Posterior vena cava (tissue), 2 donors: ENCODE data around the gene BDKRB2. TPM values are rescaled to one million over a fixed set of nuclear protein-coding genes. Genes with fewer than 3 reads are reported as not detected.

ENCODE experiments used
- DNase-seq: peaks from one replicate; pipeline ENCODE4 v3.0.0-alpha.2; 2020; ENCODE audit warnings: low spot score
- intact Hi-C, 2 donors: fragments of 100-400 bp; cut with DNase I; formaldehyde crosslinking; loops; one replicate each; pipeline versions ENCODE4 v1.14.1 to v1.14.2; 2022 to 2023
- total RNA-seq, 2 donors: library from RNA; stranded (reverse); fragmentation: NEBNext Ultra II Directional; extraction: Animal tissue kit (Norgen Biotek cat#: 25700); gene quantifications; one replicate each; pipeline ENCODE4 v1.2.1, GENCODE V29; 2021
- donor health status: DM: yes; HTN: yes; CAD: no.
- donor health status: DM: yes; HTN: yes; CAD: no.

The BDKRB2 gene
- total RNA-seq, 2 donors from 2014 or later, result 4.6 to 10.3 TPM

DNA sequence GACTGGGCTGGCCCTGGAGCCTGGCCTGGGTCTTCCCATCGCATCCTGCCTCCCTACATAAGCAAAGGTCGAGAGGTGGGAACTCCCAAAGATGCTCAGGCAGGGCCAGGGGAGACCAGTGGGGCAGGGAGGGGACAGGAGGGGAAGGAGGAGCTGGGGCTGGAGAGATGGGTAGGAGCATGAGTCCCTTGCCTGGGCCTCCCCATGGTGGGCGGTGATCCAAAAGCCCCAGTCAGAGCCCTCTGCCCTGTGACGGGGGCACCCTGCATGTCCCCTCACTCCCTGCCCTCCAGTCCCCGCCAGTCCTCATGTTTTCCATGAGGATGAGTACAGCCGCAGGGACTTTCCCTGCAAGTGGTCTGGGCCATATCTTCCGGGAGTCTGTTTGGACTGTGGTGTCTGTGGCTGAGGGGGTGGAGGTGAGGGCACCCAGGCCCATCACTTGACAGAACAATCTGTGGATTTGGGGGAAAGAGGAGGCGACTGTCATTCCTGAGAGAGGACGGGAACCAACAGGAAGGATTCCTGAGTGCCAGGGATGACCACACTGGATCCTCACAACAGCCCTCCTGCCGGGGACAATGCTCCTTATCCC lies 9.3 kb downstream of the BDKRB2 start:
- no peak for DNase-seq
- intact Hi-C loops, result no loop called here

DNA sequence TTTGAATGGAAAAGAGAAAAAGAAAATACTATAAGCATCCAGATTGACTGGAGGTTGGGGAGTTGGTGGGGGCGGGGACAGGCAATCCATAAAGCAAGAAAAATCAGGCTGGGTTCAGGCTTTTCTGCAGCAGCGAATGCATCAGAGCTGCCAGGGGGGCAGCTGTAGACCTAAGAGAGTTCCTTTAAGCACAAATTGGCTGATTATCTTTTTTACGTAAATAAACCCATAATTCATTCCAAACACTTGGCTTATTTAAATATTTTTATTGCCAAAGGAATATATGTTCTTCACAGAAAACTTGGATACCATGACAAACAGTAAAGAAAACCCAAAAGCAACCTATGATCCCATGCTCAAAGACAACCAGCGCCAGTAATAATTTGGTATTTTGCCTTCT lies 10.2 kb downstream of the BDKRB2 start:
- DNase-seq, result no peak
- intact Hi-C loops, result no loop called here

DNA sequence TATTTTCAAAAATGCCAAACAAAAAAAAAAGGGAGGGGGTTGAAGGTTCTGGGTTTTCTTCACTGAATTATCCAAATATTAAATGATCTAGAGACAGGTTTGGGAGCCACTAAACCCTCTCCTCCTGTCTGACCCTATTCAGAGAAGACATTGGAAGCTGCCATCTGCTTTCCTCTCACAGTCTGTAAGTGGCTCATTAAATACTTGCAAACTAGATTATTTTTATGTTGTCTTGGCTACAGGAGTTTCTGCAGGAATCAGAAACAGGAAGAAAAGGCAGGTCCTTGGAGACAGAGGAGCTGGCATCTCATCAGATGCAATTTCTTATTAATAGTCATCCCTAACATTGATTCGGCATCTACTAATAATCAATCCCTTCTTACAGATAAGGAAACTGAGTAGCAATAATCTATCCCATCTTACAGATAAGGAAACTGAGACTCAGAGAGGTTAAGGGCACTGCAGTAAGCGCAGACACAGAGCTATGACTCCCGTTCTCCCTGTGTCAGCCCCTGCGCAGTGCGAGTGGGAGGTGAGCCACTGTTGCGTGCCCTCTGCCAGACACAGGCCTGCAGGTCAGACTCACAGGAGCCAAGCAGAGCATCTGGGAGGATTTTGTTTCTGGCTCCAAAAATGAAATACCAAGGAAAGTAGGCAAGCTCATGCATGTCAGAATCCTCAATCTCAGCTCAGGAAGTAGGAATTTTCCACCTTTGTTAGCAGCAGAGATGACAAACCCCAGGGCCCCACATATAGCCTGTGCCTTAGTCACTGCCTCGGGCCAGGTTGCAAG lies 11.0 kb downstream of the BDKRB2 start:
- no peak for DNase-seq
- intact Hi-C loops, result no loop called here

DNA sequence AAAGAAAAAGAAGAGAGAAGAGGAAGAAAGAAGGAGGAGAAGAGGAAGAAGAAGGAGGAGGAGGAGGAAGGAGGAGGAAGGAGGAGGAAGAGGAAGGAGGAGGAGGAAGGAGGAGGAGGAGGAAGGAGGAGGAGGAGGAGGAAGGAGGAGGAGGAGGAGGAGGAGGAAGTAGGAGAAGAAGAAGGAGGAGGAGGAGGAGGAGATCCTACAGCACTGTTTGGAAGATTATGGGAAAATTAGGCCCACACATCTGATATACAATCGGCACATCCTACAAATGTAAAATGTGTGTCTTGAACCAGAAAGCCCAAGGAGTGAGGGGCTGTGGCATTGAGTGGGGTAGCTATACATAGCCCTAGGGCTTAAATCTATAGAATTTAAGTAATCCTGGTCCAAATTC lies 12.0 kb downstream of the BDKRB2 start:
- intact Hi-C loops, result no loop called here
- DNase-seq, result no peak

DNA sequence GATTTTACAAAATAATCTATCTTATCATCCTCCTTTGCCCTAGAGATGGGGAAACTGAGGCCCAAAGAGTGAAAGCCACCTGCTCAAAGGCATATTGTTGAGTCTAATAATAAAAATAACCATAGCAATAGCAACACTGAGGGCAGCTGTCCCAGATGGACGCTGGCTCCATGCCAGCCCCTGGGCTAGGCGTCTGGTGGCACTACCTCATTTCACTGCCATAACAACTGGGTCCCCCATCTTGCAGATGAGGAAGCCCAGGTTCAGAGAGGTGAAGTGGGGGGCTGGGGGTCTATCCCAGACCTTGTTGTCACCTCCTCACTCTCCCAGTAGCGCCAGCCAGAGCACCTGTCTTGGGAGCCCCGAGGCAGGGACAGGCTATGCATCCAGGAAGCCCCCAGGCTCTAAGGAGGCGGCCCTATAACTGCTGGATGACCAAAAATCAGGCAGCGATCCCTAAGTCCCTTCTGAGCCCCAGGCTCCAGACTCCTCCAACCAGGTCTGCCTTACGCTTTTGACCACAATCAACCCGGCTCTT lies 12.8 kb downstream of the BDKRB2 start:
- intact Hi-C loops, result no loop called here
- no peak for DNase-seq

DNA sequence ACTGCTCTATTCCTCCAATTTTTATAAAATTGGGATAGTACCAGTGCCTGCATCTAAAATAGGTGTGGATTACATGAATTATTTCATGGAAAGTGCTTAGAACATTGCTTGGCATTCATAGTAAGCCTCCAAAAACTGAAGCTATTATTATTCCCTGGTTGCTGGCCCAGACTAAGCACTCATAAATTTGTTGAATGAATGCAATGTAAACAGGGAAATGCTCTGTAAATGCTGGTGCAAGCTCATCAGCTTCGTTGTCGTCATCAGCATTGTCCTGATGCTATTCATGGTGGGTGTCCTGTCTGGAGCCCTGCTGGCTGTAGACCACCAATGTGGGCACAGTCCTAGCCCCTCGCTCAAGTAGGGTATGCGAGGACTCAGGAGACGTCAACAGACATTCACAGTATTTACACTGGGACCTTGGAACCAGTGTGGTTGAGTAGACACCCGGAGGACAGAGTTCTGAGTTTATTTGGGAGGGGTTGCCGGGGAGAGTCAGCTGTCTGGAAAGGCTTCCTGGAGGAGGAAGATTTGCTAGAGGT lies 16.5 kb downstream of the BDKRB2 start:
- intact Hi-C loops, result no loop called here
- DNase-seq, result no peak

DNA sequence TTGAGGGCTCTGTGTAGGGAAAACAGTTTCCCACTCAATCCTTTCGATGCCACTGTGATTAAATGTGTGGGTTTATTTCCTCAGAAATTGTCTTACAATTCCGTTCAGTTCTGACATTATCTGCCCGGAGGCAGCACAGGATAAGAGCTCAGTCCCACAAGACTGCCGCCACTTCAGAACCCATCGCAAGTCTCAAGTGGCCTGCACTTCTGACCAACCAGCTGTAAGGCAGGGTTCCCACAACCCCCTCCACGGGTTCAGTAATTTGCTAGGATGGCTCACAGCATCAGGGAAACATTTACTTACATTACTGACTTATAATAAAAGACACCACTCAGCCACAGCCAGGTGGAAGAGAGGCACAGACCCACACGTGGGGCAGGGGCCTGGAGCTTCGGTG lies 17.2 kb downstream of the BDKRB2 start:
- no peak for DNase-seq
- intact Hi-C loops, result no loop called here

DNA sequence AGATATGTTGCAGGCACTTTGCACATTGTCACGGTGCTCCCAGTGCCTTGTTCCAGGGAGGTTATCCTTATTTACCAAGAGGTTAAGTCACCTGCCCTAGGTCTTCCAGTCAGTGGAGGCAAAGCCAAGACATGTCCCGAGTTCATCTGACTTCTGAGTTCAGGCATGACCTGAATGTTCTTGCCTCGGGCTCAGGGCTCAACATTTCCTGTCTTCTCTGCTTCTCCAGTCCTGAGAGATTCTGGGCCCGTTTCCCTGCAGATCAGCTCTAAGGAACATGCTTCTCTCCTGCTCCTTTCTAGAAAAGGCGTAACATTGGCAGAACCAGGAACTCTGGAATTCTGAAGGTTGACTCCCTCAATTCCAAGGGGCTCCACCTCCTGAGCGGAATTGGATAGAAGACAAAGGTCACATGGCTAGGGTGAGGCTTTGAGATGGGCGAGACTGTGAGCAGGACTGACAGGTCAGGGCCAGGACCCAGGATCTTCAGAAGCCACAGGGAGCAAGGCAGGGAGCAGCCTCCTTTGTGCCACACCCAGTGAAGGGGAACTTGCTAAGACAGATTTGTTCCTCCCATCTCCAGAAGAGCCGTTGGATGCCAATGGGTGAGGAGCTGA lies 19.9 kb downstream of the BDKRB2 start:
- intact Hi-C loops, result no loop called here
- no peak for DNase-seq

DNA sequence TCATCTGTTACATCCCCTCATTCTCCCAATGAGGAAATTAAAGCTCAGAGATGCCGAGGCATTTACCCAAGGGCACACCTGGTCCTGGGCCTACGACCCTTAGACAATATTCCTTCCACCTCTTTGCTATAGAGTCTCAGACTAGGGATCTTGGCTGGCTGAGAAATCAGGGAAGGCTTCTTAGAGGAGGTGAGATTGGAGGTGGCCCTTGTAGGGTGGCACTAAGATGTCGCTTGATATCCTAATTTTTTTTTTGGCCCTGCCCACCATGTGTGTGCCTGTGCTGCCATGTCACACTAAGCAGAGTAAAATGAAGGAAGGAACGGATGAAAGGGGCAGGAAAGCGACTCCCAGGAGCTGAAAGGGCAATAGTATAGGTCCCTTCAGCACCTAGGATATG lies 20.6 kb downstream of the BDKRB2 start:
- DNase-seq, result no peak
- intact Hi-C loops, result no loop called here

DNA sequence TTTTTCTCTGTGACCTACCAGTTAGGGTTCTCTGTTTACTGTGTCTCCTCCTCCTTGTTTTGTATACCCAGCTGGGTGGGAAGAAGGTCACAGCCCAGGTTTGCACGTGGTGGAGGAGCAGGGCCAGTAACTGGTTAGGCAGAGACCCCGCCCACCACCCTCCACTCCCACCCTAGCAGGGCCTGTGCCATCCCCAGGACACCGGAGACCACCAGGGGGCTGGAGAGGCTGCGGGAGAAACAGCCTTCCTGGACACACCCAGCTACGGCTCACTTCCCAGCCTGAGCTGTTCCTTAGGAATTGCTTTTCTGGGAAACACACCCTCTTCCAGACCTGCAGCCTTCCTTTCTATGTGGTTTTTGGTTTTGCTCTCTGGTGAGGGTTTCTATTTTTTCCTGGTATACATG lies 21.1 kb downstream of the BDKRB2 start:
- intact Hi-C loops, result no loop called here
- no peak for DNase-seq

DNA sequence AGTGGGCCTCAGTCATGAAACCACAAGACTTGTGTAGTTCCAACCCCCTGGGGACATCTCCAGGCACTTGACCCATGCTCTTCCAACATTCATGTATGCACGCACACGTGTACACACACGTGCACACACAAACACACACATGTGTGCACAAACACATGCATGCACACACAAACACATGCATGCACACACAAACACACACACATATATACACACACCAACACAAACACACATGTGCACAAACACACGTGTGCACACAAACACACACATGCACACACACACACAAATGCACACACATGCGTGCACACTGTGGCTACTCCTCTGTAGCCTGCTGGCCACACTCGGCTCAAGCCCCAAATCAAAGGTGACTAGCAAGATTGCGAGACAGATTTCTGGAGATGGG lies 22.8 kb downstream of the BDKRB2 start:
- intact Hi-C loops, result no loop called here
- DNase-seq, result no peak

DNA sequence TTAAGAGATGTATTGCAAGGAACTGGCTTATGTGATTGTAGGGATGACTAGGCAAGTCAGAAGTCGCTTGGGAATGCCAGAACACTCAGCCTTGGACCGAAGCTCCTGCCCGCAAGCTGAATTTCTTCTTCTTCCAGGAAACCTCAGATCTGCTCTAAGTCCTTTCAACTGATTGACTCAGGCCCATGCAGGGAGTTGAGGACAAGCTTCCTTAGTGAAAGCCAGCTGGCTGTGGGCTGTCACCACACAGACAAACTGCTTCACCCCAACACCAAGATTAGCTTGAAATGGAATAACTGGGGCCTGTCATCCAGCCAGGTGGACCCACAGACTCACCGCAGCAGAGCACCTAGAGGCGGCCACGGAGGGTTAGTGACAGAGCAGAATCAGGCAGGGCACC lies 24.7 kb downstream of the BDKRB2 start:
- intact Hi-C loops, result no loop called here
- DNase-seq, result no peak

DNA sequence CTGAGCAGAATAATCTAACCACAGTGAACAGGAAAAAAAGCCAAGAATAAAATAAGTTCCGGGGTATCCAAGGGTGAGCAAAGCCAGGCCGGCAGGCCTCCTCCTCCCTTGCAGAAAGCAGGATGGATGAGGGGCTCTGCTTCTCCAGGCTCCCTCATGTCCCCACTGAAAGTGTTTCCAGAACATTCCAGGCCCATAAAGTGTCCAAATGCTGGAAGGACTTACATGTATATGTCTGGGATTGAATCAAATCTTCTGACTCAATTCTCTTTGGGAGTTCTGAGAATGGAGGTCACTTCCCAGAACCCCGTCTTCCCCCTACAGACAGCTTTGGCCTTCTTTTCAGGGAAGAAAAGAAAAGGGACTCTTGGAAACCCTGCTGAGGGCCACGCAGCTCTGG lies 26.4 kb downstream of the BDKRB2 start:
- DNase-seq, result no peak
- intact Hi-C loops, result no loop called here

DNA sequence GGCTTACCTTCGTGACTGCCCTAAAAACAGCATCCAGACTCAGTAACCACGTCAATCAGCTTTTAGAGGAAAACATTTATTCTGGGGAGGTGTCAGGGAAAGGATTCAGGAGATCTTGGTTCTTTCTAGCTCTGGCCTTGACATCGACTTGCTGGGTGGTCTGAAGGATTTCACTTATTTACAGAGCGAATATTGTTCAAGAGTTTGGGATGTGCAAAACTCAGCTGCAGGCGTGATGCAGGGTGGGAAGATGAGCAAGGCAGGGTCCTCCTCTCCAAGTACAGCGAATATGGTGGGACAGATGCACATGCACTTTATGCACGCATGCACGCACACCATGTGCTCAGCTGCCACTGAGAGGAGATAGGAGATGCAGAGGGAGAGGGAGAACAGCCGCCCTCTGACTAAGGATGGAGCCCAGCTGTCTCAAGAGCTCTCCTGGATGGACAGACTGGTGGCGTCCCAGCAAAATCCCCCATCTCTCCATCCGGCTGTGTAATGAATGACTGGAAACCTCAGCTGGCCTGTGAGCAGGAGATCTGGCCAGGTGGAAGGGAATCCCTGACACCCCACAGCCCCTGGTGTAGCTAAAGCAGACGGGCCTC lies 27.0 kb downstream of the BDKRB2 start:
- intact Hi-C loops, result no loop called here
- no peak for DNase-seq

DNA sequence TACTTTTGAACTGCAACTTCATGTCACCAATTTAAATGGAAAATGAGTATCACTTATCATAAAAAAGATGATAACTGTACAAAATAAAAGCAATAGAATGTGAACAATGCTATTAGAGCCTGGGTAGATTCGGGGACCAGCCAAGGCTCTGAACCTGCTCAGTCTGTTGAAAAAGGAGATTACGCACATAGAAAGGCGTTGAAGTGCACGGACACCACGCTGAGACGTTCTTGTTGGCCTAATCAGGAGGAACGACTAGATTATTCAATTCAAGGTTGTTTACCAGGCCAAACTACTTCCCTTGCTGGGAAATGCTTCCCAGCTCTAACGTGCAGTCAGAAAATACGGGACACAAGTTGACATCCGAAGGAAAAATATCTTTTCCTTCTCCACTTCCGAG lies 27.9 kb downstream of the BDKRB2 start:
- peak; percentile 1 for DNase-seq
- intact Hi-C loops, result no loop called here

DNA sequence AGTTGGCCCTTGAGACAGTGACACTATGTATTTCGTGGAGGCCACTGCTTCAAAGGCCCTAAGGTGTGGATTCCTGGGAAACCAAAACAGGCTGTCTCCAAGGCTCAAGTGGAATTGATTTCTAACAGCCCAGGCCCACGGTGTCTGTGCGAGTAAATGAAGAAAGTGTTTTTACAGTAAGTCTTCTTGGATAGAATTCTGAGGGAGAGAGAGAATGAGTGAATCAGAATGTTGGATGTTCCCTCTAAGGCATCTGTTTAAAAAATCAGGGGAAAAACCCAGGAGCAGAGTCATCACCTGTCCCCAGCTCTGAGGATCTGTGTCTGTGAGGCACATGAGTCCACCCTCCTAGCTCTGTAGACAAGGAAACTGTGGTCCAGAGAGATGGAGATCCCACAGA lies 29.0 kb downstream of the BDKRB2 start:
- DNase-seq, result peak; percentile 48
- intact Hi-C loops, result no loop called here

DNA sequence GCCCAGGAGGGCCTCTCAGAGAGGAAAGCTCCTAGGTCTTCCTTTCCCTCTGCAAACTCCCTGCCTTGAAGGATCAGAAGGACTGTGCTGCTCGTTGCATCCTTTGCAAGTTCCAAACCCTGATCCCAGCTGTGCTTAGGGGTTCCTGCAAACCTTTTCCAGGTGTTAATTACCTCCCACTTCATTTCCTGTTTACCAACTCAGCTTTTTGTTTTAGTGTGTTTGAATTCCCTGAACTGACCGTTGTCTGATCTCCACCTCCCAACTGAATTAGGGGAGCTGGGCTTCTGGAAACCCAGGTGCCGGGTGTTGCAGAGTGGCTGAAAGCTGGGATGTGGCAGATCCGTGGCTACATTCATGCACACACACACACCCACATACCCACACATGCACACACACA lies 30.8 kb downstream of the BDKRB2 start:
- intact Hi-C loops, result no loop called here
- DNase-seq, result peak; percentile 22

DNA sequence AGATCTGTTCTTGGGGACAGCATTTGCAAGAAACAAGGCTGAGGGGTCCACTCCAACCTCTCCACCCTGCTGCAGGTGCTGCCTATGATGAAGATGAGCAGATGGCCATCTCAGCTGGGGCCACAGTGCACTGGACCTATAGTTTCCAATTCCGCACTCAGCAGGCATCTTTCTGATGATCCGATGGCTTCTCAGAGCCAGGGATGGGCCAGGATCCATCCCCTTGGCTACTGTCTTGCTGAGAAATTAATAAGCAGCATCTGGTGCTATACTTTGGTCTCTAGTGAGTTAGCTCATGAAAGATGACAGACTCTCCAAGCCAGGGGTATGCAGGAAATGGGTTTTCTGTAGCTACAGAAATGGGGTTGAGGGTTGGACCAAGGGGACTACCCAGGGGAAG lies 33.0 kb downstream of the BDKRB2 start:
- intact Hi-C loops, result no loop called here
- DNase-seq, result peak; percentile 23

DNA sequence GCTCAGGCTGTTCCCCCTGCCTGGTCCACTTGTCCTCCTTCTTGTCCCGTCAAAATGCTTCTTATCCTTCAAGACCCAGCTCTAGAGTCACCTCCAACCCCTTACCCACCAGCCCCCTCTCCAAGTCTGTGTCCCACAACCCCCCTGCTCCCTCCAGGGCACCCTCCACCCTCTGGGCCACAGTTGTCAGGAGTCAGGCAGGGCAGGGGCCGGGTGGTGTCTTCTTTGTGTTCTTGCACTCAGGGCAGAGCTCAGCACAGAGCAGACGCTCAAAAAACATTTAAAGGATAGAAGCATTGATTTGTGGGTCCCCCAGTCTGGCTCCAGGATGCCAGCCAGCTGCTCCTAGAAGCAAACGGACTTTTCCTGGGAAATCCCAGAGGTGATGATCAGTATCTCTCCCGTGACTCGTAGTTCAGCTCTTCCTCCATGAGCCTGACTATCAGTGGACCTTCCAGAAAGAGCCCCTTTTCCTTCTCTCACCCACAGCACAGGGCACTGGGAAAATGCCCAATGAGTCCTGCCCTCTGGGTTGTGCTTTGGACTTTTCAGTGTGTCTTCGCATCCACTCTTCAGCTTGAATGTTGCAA lies 34.1 kb downstream of the BDKRB2 start:
- intact Hi-C loops, result no loop called here
- peak; percentile 50 for DNase-seq

DNA sequence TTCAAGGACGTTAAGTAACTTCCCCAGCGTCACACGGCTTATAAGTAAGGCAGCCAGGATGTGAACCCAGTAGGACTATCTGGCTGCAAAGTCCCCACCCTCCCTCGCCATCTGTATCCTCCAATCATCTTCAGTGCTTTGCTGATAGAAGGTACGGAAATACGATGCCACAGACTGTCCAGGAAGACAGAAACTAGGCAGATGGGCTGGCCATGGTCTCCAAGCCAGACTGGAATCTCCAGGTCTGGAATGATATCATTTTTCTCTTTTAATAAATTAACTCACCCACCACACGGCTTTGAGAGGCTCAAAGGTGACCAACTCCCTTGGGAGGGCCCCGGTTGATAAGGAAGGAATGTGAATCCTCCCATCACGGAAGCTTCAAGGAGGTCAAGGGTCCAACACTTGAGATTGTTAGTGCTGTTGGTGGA lies 35.1 kb downstream of the BDKRB2 start:
- peak; percentile 8 for DNase-seq
- intact Hi-C loops, result no loop called here
